K562 (cell line): Measurements from ENCODE around the gene CBFA2T3. TPM values are rescaled to one million over a fixed set of nuclear protein-coding genes. Genes with fewer than 3 reads are reported as not detected.

ENCODE experiments used
- CEBPB ChIP-seq: fragments of 450-650 bp; IDR thresholded peaks from 2 replicates; pipeline ENCODE4 v1.6.1; 2016; ENCODE audit warnings: missing genetic modification characterization, missing compliant biosample characterization
- MTA2 ChIP-seq: fragments of 450-650 bp; IDR thresholded peaks from 2 replicates; pipeline ENCODE4 v1.6.1; 2016; ENCODE audit warnings: low read depth
- RNF2 ChIP-seq: sonication (generic); IDR thresholded peaks from 2 replicates; pipeline ENCODE4 v1.6.1; 2016
- RUNX1 ChIP-seq: sonication (generic); IDR thresholded peaks from 2 replicates; pipeline ENCODE4 v1.6.1; 2016; ENCODE audit warnings: antibody characterized with exemption, low read depth
- SMAD4 ChIP-seq: fragments of 250-450 bp; sonication (Bioruptor Pico); conservative IDR thresholded peaks from 2 replicates; pipeline ENCODE4 v1.8.0; 2021; ENCODE audit warnings: inconsistent platforms, mild to moderate bottlenecking, moderate library complexity
- SUPT5H ChIP-seq: fragments of 450-650 bp; IDR thresholded peaks from 2 replicates; pipeline ENCODE4 v1.6.1; 2016
- TAF9B ChIP-seq: fragments of 450-650 bp; IDR thresholded peaks from 2 replicates; pipeline ENCODE4 v1.6.1; 2018; ENCODE audit warnings: mild to moderate bottlenecking; ENCODE audit not compliant: partially characterized antibody
- polyA plus RNA-seq, 8 experiments: library from polyadenylated mRNA; depleted of rRNA in 4 of 8; stranded (reverse) in 5 of 8; unstranded in 3 of 8; fragments of >200 nt; fragmentation: Nextera tagmentation in 2 of 8; fragmentation: Illumina TruSeq in 1 of 8; extraction: Ambion mirVana in 2 of 8; extraction: Trizol in 1 of 8; gene quantifications; 2 replicates each; pipeline versions ENCODE4 v1.2.1 to v1.2.3, GENCODE V29; 2011 to 2014; ENCODE audit warnings: inconsistent platforms in 1 of 8, missing spikeins in 1 of 8
- total RNA-seq, 7 experiments: library from RNA; depleted of rRNA in 6 of 7; stranded (reverse); fragments of >200 nt in 6 of 7; fragmentation: Illumina TruSeq in 2 of 7; extraction: Trizol in 2 of 7; gene quantifications; 2 replicates each; pipeline versions ENCODE4 v1.2.1 to v1.2.3, GENCODE V29; 2011 to 2021; ENCODE audit warnings: low replicate concordance in 1 of 7
- TF ChIP-seq, protein P1 (sequence below), 2 experiments: fragments of 200-800 bp in 1 of 2; sonication (Bioruptor generic) in 1 of 2; sonication (generic) in 1 of 2; formaldehyde crosslinking in 1 of 2; IDR thresholded peaks in 1 of 2; conservative IDR thresholded peaks in 1 of 2; 2 replicates each; pipeline versions ENCODE4 v1.5.0 to v1.6.1; 2016 to 2020; ENCODE audit warnings: missing compliant biosample characterization in 1 of 2, missing genetic modification characterization in 1 of 2, missing genetic modification reagents in 1 of 2
- TF ChIP-seq, protein P2 (sequence below): fragments of 450-650 bp; IDR thresholded peaks from 2 replicates; pipeline ENCODE4 v1.7.0; 2016; ENCODE audit warnings: borderline replicate concordance
- TF ChIP-seq, protein P3 (sequence below): fragments of 450-650 bp; formaldehyde crosslinking; IDR thresholded peaks from 2 replicates; pipeline ENCODE4 v1.4.0; 2022; ENCODE audit warnings: mild to moderate bottlenecking, moderate library complexity
- TF ChIP-seq, protein P4 (sequence below): fragments of 450-650 bp; formaldehyde crosslinking; IDR thresholded peaks from 2 replicates; pipeline ENCODE4 v1.4.0; 2020; ENCODE audit warnings: mild to moderate bottlenecking, moderate library complexity
- TF ChIP-seq, protein P5 (sequence below): sonication (generic); formaldehyde crosslinking; IDR thresholded peaks from 2 replicates; pipeline ENCODE4 v1.8.1; 2023; ENCODE audit warnings: mild to moderate bottlenecking, missing genetic modification reagents
- TF ChIP-seq, protein P6 (sequence below): fragments of 450-650 bp; formaldehyde crosslinking; conservative IDR thresholded peaks from 2 replicates; pipeline ENCODE4 v1.4.0; 2022; ENCODE audit warnings: mild to moderate bottlenecking, missing genetic modification characterization

Gene CBFA2T3
- total and polyA plus RNA-seq, 9 of the 15 experiments (the other 6 are each of a cell fraction or from before 2014, with no cell fraction given): 2.3 to 145 (median 6.7) TPM

DNA sequence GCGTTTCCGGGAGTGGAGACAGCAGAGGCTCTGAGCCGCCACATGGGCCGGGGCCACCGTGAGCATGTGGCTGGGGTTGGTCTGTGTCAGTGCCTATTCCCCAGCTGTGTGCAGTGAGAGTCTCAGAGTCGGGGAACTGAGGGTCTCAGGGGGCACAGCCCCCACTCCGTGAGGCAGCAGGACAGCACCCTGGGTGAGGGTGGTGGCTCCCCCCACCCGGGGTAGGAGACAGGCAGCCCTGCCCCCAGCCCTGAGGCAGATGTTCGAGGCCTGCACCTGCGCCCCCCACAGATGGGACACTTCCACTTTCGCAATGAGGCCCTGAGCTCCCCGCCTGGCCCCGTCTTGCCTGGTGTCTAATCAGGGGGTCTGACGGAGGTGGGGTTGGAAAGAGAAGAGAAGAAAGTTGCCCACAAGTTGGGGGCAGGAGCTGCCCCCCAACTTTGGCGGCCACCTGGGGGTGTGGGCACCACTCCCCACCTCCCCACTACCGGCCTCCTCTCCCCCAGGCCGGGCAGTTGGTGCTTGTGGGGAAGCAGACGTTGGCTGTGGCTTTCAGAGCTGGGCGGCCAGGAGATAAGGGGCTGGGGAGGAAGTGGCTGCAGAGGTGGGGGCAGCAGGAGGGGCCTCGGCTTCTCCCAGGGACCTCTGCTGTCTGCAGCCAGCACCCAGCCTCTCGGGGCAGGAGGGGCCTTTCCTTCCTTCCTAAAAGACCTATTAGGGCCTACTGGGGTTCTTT is 1.8 kb upstream of the CBFA2T3 start (continued):
- TF ChIP-seq MTA2 (peak; percentile 43; the same call in 1 of the 2 replicates), CEBPB (peak; percentile 97), RNF2 (peak; percentile 100), SMAD4 (CRISPR knock-in tag) (peak; percentile 97), TAF9B (peak; percentile 82), RUNX1 (peak; percentile 89), SUPT5H (peak; percentile 89)
- TF ChIP-seq, protein P1, sequence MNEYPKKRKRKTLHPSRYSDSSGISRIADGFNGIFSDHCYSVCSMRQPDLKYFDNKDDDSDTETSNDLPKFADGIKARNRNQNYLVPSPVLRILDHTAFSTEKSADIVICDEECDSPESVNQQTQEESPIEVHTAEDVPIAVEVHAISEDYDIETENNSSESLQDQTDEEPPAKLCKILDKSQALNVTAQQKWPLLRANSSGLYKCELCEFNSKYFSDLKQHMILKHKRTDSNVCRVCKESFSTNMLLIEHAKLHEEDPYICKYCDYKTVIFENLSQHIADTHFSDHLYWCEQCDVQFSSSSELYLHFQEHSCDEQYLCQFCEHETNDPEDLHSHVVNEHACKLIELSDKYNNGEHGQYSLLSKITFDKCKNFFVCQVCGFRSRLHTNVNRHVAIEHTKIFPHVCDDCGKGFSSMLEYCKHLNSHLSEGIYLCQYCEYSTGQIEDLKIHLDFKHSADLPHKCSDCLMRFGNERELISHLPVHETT (CRISPR knock-in tag; conservative IDR thresholded peaks at IDR 0.05 in 1 of 2, IDR thresholded peaks at IDR 0.05 in 1 of 2): peak in 1 of 2 experiments; percentile 91; a peak in 2 of 4 replicates
- TF ChIP-seq, protein P2, sequence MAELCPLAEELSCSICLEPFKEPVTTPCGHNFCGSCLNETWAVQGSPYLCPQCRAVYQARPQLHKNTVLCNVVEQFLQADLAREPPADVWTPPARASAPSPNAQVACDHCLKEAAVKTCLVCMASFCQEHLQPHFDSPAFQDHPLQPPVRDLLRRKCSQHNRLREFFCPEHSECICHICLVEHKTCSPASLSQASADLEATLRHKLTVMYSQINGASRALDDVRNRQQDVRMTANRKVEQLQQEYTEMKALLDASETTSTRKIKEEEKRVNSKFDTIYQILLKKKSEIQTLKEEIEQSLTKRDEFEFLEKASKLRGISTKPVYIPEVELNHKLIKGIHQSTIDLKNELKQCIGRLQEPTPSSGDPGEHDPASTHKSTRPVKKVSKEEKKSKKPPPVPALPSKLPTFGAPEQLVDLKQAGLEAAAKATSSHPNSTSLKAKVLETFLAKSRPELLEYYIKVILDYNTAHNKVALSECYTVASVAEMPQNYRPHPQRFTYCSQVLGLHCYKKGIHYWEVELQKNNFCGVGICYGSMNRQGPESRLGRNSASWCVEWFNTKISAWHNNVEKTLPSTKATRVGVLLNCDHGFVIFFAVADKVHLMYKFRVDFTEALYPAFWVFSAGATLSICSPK: no peak
- TF ChIP-seq, protein P3, sequence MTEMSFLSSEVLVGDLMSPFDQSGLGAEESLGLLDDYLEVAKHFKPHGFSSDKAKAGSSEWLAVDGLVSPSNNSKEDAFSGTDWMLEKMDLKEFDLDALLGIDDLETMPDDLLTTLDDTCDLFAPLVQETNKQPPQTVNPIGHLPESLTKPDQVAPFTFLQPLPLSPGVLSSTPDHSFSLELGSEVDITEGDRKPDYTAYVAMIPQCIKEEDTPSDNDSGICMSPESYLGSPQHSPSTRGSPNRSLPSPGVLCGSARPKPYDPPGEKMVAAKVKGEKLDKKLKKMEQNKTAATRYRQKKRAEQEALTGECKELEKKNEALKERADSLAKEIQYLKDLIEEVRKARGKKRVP (CRISPR knock-in tag): no peak
- TF ChIP-seq, protein P4, sequence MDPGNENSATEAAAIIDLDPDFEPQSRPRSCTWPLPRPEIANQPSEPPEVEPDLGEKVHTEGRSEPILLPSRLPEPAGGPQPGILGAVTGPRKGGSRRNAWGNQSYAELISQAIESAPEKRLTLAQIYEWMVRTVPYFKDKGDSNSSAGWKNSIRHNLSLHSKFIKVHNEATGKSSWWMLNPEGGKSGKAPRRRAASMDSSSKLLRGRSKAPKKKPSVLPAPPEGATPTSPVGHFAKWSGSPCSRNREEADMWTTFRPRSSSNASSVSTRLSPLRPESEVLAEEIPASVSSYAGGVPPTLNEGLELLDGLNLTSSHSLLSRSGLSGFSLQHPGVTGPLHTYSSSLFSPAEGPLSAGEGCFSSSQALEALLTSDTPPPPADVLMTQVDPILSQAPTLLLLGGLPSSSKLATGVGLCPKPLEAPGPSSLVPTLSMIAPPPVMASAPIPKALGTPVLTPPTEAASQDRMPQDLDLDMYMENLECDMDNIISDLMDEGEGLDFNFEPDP (CRISPR knock-in tag): peak; percentile 8; the same call in 1 of the 2 replicates
- TF ChIP-seq, protein P5, sequence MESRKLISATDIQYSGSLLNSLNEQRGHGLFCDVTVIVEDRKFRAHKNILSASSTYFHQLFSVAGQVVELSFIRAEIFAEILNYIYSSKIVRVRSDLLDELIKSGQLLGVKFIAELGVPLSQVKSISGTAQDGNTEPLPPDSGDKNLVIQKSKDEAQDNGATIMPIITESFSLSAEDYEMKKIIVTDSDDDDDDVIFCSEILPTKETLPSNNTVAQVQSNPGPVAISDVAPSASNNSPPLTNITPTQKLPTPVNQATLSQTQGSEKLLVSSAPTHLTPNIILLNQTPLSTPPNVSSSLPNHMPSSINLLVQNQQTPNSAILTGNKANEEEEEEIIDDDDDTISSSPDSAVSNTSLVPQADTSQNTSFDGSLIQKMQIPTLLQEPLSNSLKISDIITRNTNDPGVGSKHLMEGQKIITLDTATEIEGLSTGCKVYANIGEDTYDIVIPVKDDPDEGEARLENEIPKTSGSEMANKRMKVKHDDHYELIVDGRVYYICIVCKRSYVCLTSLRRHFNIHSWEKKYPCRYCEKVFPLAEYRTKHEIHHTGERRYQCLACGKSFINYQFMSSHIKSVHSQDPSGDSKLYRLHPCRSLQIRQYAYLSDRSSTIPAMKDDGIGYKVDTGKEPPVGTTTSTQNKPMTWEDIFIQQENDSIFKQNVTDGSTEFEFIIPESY: 0 out of 2 replicates have a peak, but pooled peaks have one; percentile 6
- TF ChIP-seq, protein P6, sequence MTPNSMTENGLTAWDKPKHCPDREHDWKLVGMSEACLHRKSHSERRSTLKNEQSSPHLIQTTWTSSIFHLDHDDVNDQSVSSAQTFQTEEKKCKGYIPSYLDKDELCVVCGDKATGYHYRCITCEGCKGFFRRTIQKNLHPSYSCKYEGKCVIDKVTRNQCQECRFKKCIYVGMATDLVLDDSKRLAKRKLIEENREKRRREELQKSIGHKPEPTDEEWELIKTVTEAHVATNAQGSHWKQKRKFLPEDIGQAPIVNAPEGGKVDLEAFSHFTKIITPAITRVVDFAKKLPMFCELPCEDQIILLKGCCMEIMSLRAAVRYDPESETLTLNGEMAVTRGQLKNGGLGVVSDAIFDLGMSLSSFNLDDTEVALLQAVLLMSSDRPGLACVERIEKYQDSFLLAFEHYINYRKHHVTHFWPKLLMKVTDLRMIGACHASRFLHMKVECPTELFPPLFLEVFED (CRISPR knock-in tag): 0 out of 2 replicates have a peak, but pooled peaks have one; percentile 36
